Endothelial cell of umbilical vein (primary cell): ENCODE results near the gene SNRNP200. TPM values are rescaled to one million over a fixed set of nuclear protein-coding genes. Genes with fewer than 3 reads are reported as not detected.

Experiments
- BruUV-seq: library from RNA; stranded (reverse); fragments of 400-500 nt; replicated peaks from 2 replicates; lab custom pipeline; 2021; lab: Mats Ljungman, UMichigan
- CTCF ChIA-PET: fragments of 300-600, 350-600 bp; sonication (Branson Sonifier 250); formaldehyde crosslinking; loops from one replicate; lab custom pipeline; 2021; ENCODE audit warnings: antibody characterized with exemption, inconsistent platforms; lab: Charles Lee
- POLR2A ChIA-PET: fragments of 300-600, 350-600 bp; sonication (Branson Sonifier 250); formaldehyde crosslinking; loops from one replicate; lab custom pipeline; 2021; ENCODE audit warnings: antibody characterized with exemption, inconsistent platforms; lab: Charles Lee
- DNase-seq: peaks from one replicate; pipeline ENCODE4 v3.0.0-alpha.2; 2011; ENCODE audit warnings: low read depth, low spot score
- FAIRE-seq: peaks from 2 replicates; lab custom pipeline; 2011; peaks lifted over from hg19 to GRCh38; lab: Jason Lieb, UNC
- H2AFZ ChIP-seq: 2 replicates; pipeline ENCODE4 v1.6.0; 2012; ENCODE audit warnings: low read depth, low read length, control low read depth, inconsistent platforms
- H3K27ac ChIP-seq: 2 replicates; pipeline ENCODE4 v1.5.1; 2011; ENCODE audit warnings: low read depth, mild to moderate bottlenecking, control low read depth, low read length, moderate library complexity; ENCODE audit not compliant: insufficient read depth
- H3K27me3 ChIP-seq, 2 experiments: 2 replicates each; pipeline versions ENCODE4 v1.6.0 to v1.6.1; 2011; ENCODE audit warnings: low read length in 2 of 2, mixed read lengths in 1 of 2; ENCODE audit not compliant: control insufficient read depth in 2 of 2, insufficient read depth in 2 of 2
- H3K36me3 ChIP-seq, 2 experiments: 2 replicates in 1 of 2; 3 replicates in 1 of 2; pipeline ENCODE4 v1.5.1; 2011; ENCODE audit warnings: low read length in 2 of 2, mild to moderate bottlenecking in 1 of 2, moderate library complexity in 1 of 2; ENCODE audit not compliant: control insufficient read depth in 2 of 2, insufficient read depth in 2 of 2; ENCODE audit errors: extremely low read depth in 1 of 2
- H3K4me1 ChIP-seq: 3 replicates; pipeline ENCODE4 v1.5.1; 2011; ENCODE audit warnings: mild to moderate bottlenecking, low read length; ENCODE audit not compliant: control insufficient read depth, insufficient read depth; ENCODE audit errors: extremely low read depth
- H3K4me2 ChIP-seq: 2 replicates; pipeline ENCODE4 v1.6.1; 2011; ENCODE audit warnings: low read length, control low read depth, mixed read lengths; ENCODE audit not compliant: insufficient read depth
- H3K4me3 ChIP-seq, 3 experiments: fragments of 200-600 bp in 1 of 3; sonication (generic), shearing (Covaris generic) in 1 of 3; replicated peaks in 1 of 3; 2 replicates each; pipeline ENCODE4 v1.5.1; 2011 to 2016; ENCODE audit warnings: control low read depth in 3 of 3, low read length in 3 of 3, mild to moderate bottlenecking in 2 of 3, inconsistent platforms in 1 of 3, low read depth in 1 of 3, moderate library complexity in 1 of 3; ENCODE audit not compliant: insufficient read depth in 1 of 3
- H3K79me2 ChIP-seq: 2 replicates; pipeline ENCODE4 v1.6.0; 2012; ENCODE audit warnings: low read length, inconsistent platforms; ENCODE audit not compliant: control insufficient read depth, insufficient read depth
- H3K9ac ChIP-seq: replicated peaks from 2 replicates; pipeline ENCODE3; 2011; ENCODE audit warnings: low read length, control low read depth; ENCODE audit not compliant: insufficient read depth; ENCODE audit errors: extremely low read depth
- H3K9me1 ChIP-seq: replicated peaks from 3 replicates; pipeline ENCODE4 v1.6.0; 2011; ENCODE audit warnings: mild to moderate bottlenecking, low read length; ENCODE audit not compliant: control insufficient read depth, insufficient read depth; ENCODE audit errors: extremely low read depth
- H3K9me3 ChIP-seq: replicated peaks from 2 replicates; pipeline ENCODE4 v1.5.1; 2012; ENCODE audit warnings: low read length, inconsistent platforms; ENCODE audit not compliant: control insufficient read depth, insufficient read depth
- H4K20me1 ChIP-seq: replicated peaks from 2 replicates; pipeline ENCODE3; 2011; ENCODE audit warnings: mild to moderate bottlenecking, low read length; ENCODE audit not compliant: control insufficient read depth, insufficient read depth; ENCODE audit errors: extremely low read depth
- EZH2 ChIP-seq: IDR thresholded peaks from 2 replicates; pipeline ENCODE4 v1.6.1; 2012; ENCODE audit warnings: borderline replicate concordance, low read depth, mild to moderate bottlenecking, moderate library complexity, low read length, inconsistent platforms; ENCODE audit not compliant: severe bottlenecking
- FOS ChIP-seq: IDR thresholded peaks from 2 replicates; pipeline ENCODE4 v1.6.1; 2011; ENCODE audit warnings: mild to moderate bottlenecking, low read length, moderate library complexity, borderline replicate concordance; ENCODE audit not compliant: insufficient read depth
- GATA2 ChIP-seq: IDR thresholded peaks from 2 replicates; pipeline ENCODE4 v1.7.0; 2011; ENCODE audit warnings: low read depth, mild to moderate bottlenecking, moderate library complexity, mixed read lengths, low read length; ENCODE audit not compliant: insufficient read length, insufficient read depth
- JUN ChIP-seq: IDR thresholded peaks from 2 replicates; pipeline ENCODE4 v1.6.1; 2011; ENCODE audit warnings: borderline replicate concordance, low read depth; ENCODE audit not compliant: insufficient read length, insufficient read depth
- MAX ChIP-seq: IDR thresholded peaks from 2 replicates; pipeline ENCODE4 v1.6.1; 2011; ENCODE audit not compliant: insufficient read depth, insufficient read length
- POLR2A ChIP-seq: IDR thresholded peaks from 2 replicates; pipeline ENCODE4 v1.6.1; 2012; ENCODE audit warnings: low read depth, mild to moderate bottlenecking, control low read depth, low read length
- dilution Hi-C: fragments of 300-500 bp; cut with MboI; formaldehyde crosslinking; loops from one replicate; pipeline ENCODE4 v1.15.0; 2019; ENCODE audit warnings: low sequenced_read_pairs; ENCODE audit not compliant: extremely low pct_ligation_motif_present
- intact Hi-C: fragments of 100-400 bp; cut with micrococcal nuclease; formaldehyde crosslinking; loops from one replicate; pipeline ENCODE4 v1.10.0; 2022
- polyA plus RNA-seq, 4 experiments: library from polyadenylated mRNA; depleted of rRNA in 3 of 4; stranded (reverse) in 3 of 4; unstranded in 1 of 4; fragments of >200 nt; gene quantifications; 2 replicates each; pipeline versions ENCODE4 v1.2.1 to v1.2.3, GENCODE V29; 2011 to 2012; ENCODE audit warnings: missing spikeins in 1 of 4
- total RNA-seq: library from RNA; stranded (reverse); gene quantifications from 2 replicates; pipeline ENCODE4 v1.2.3, GENCODE V29; 2021

Gene SNRNP200
- total and polyA plus RNA-seq, 2 donors (not counting 3 experiments of a cell fraction or from before 2014, with no cell fraction given): 124 to 155 TPM

- intact Hi-C loops (loop anchor here (1.0 to 5.0 kb wide), 2 partner anchors 69 to 128 kb away; partner anchors contain the start of genes CIAO1, STARD7 and TMEM127), dilution Hi-C loops (no loop called here)
- no peaks in the 10 kb centered on the region for H4K20me1 ChIP-seq
- peak overlapping the region; percentile 73 for H3K9ac ChIP-seq
- peaks cover 51% of the 10 kb centered on the region for H3K79me2 ChIP-seq
- peak overlapping the region; percentile 90 for H2AFZ ChIP-seq
- no peaks in the 10 kb centered on the region for H3K9me3 ChIP-seq
- FAIRE-seq (no peak), DNase-seq (no peak)
- ChIA-PET CTCF (interaction anchor here (1.0 to 1.5 kb wide), 4 partner anchors 9 to 173 kb away, joined by 3 to 7 read pairs (median 4); no protein-coding TSS in a partner anchor), POLR2A (interaction anchor here (0.7 to 1.6 kb wide), 3 partner anchors 9 to 11 kb away, joined by 5 to 10 read pairs (median 5); partner anchors contain the start of gene ITPRIPL1)
- peak; percentile 63 for TF ChIP-seq POLR2A
- no peak for TF ChIP-seq MAX
- TF ChIP-seq GATA2: peak; percentile 38
- TF ChIP-seq EZH2: no peak
- peaks cover 15% of the 10 kb centered on the region for H3K4me1 ChIP-seq
- peak overlapping the region; percentile 95 for H3K4me2 ChIP-seq
- peak overlapping the region; percentile 50 for H3K27ac ChIP-seq
- H3K36me3 ChIP-seq: peaks cover 0 to 2% of the 10 kb centered on the region in 2 experiments
- H3K9me1 ChIP-seq: no peaks in the 10 kb centered on the region
- H3K4me3 ChIP-seq: peak overlapping the region; percentile 75 to 90 (median 90)
- TSS peak; percentile 52 for BruUV-seq
- no peaks in the 10 kb centered on the region for H3K27me3 ChIP-seq
Measured at GRCh38 chr2:96336104-96336775, 30.9 kb upstream of the SNRNP200 start.

- POLR2A ChIA-PET: interaction anchor here (1.0 kb wide), 1 partner anchor 13 kb away, joined by 3 read pairs; no protein-coding TSS in a partner anchor
Measured at GRCh38 chr2:96333708-96334107, 28.4 kb upstream of the SNRNP200 start.

More at GRCh38 chr2:96333708-96334107, 28.4 kb upstream of the SNRNP200 start:
- Histone ChIP-seq H3K4me2 (no peak overlapping the region), H3K27me3 (no peaks in the 10 kb centered on the region), H3K9me3 (no peaks in the 10 kb centered on the region), H4K20me1 (no peaks in the 10 kb centered on the region), H2AFZ (no peak overlapping the region), H3K79me2 (peaks cover 30% of the 10 kb centered on the region), H3K36me3 (no peaks in the 10 kb centered on the region), H3K9ac (no peak overlapping the region), H3K4me1 (peaks cover 15% of the 10 kb centered on the region), H3K4me3 (no peak overlapping the region), H3K9me1 (no peaks in the 10 kb centered on the region), H3K27ac (no peak overlapping the region)
- dilution Hi-C loops: no loop called here
- no peak for DNase-seq
- no peak for TF ChIP-seq FOS
- TF ChIP-seq POLR2A: no peak
- TF ChIP-seq JUN: no peak
- no peak for TF ChIP-seq EZH2
- CTCF ChIA-PET: interaction anchor here (0.6 to 2.0 kb wide), 3 partner anchors 13 to 352 kb away, joined by 3 to 8 read pairs (median 6); no protein-coding TSS in a partner anchor
- FAIRE-seq: no peak
- BruUV-seq: no TSS peak
- intact Hi-C loops: no loop called here
